Posterior vena cava (tissue), 2 donors: Measurements from ENCODE around the gene PBLD. TPM values are rescaled to one million over a fixed set of nuclear protein-coding genes. Genes with fewer than 3 reads are reported as not detected.

Experiments used
- DNase-seq: peaks from one replicate; pipeline ENCODE4 v3.0.0-alpha.2; 2020; ENCODE audit warnings: low spot score
- intact Hi-C, 2 donors: fragments of 100-400 bp; cut with DNase I; formaldehyde crosslinking; loops; one replicate each; pipeline versions ENCODE4 v1.14.1 to v1.14.2; 2022 to 2023
- total RNA-seq, 2 donors: library from RNA; stranded (reverse); fragmentation: NEBNext Ultra II Directional; extraction: Animal tissue kit (Norgen Biotek cat#: 25700); gene quantifications; one replicate each; pipeline ENCODE4 v1.2.1, GENCODE V29; 2021
- donor health status: DM: yes; HTN: yes; CAD: no.
- donor health status: DM: yes; HTN: yes; CAD: no.

The PBLD gene
- total RNA-seq, 2 donors from 2014 or later: 9.4 to 12.5 TPM

DNA sequence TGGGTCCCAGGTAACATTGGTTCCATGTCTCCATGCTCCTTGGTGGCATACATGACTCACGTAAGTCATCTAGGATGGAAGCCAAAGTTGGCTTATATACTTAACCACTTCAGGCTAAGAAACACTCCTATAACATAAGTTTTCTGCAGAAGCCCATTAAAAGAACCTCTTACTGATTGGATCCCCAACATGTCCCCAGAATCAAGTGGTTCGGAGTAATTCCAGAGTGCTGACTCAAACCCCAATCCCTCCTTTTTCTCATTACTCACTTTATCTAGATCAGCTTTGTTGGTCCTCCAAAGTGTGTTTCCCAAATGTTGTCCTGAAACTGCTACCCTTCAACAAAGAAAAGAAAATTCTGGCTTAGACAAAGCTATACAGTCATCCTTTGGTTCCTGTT is 90.7 kb downstream of the PBLD start:
- no peak for DNase-seq
- intact Hi-C loops: no loop called here

DNA sequence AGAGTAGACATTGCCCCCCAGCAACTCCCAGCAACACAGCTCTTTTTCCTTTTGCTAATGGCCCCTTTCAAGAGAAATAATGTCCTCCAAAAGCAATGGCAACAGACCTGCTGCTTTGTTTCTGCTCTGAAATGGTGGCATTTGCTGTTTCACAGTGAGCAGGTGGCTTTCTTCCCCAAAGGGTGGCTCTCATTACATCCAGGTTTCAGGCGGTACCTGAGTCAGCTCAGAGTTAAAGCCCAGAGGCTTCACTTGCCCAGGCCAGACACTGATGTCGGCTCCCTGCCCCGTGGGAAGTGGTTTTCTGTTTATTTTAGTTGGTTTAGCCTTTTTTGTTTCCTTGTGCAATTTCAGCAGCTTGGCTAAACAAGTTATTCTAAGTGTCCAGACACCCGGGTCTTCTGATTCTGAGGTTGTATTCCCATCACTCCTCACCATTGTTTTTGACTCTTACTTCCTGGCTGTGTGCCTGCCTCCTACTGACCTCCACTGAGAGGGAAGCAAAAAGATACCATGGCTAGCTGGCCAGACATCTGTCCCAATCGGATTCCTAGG is 93.1 kb downstream of the PBLD start:
- no peak for DNase-seq
- intact Hi-C loops: no loop called here

DNA sequence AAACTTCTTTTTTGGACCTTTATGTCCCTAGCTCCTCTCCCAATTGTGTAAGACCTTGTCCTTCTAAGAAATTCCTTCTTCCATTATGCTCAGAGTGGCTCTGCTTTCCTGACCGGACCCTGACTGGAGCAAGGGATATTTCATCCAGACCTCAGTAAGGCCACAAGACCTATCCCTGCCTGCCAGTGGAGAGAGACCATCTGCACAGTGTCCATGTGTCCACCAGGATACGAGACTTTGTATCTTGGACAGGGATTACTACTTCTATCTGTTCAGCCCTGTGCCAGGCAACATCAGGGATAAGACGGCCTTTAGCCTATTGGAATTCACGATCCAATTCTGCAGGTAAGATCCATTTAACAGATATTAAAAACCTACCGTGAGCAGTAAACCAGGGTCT is 93.7 kb downstream of the PBLD start:
- DNase-seq: no peak
- intact Hi-C loops: no loop called here

DNA sequence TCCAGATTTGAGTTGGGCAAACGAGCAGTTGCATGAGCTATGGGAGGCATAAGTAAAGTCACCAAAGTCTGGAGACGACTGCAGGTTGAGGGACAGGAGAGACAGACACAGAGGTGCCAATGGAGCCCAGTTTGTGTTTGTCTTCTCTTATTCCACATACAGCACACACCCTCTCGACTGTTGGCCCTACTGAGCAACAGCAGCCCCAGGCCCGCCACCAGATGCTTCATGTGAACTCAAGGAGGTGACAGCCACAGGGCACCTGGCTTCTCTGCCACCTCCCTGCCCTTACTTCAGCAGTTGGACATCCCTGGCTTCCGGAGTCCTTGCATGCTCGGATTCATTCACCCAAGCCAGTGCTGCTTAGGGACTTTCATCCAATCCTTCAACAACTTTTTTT is 94.4 kb downstream of the PBLD start:
- no peak for DNase-seq
- intact Hi-C loops: no loop called here

DNA sequence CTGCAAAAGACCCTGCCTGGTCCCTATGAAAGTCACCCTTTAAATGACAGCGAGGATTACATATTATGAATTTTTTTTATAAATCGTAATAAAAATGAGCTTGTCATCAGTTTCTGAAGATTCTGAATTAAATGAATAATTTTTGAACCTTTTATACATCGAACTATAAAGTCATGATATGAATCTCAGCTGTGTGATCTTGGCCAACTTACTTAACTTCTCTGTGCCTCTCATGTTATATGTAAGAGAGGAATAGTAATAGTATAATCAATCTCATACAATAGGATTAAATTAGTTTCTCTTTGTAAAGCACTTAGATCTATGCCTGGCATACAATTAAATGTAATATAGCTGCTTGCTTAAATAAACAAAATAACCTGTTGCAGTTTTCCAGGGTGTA is 95.6 kb downstream of the PBLD start:
- no peak for DNase-seq
- intact Hi-C loops: no loop called here

DNA sequence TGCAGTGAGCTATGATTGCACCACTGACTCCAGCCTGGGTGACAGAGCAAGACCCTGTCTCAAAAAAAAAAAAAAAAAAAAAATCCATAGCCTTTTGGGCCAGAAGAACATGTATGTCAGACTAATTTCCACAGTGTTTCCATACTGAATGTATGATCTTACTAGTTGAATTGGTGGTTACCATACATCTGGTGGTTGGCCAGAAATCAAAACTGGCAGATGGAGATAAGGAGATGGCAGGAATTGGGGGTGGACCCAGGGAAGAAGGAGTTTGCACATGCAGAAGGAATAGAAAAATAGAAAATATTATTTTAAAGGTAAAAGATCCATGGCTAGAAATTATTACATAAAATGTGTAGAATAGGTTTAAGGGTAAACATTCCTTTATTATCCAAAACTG is 97.1 kb downstream of the PBLD start:
- DNase-seq: no peak

DNA sequence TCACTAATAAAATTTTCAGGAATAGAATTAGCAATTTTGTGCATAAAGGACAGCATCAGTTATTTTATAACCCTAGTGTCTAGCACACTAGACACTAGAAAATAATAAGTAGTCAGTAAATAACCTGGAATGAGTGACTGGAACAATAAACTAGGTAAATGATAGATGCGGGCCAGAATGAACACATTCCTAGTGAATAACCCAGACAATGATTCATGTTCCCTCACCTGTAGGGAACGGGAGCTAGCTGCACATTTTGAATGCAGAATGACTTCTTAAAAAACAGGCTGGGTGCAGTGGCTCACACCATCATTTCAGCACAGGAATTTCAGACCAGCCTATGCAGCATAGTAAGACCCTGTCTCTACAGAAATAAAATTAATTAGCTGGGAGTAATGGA is 97.6 kb downstream of the PBLD start:
- intact Hi-C loops: no loop called here
- no peak for DNase-seq

More for the DNA sequence above, 97.1 kb downstream of the PBLD start:
- intact Hi-C loops: no loop called here

DNA sequence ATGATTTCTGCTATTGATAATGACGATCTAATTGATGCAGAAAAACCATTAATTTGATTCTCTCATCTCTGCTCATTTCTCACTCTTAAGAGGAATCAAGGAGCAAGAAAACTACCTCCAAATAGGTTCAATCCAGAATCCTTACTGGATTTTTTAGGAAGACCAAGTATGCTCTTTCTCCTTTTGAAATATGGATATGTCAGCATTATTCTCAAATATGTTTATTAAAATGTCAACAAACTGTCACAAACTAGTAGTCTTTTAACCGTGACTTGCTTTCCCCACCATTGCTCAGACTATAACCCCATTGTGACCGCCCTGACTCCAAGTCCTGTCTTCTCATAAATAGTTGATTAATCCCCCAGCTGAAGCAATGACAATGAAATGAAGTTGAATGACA is 99.7 kb downstream of the PBLD start:
- no peak for DNase-seq
- intact Hi-C loops: no loop called here

Other genes starting within 250 kb of the PBLD start
- gene MYPN, start 223.4 kb downstream of the PBLD start, total RNA-seq: 1 to 10 TPM in 1 of 2 donors, under 1 TPM in 1; 0.23 to 2.5 TPM
- gene ATOH7, start 100.8 kb downstream of the PBLD start, total RNA-seq: not detected
- 100 to 1,000 TPM in 1 of 2 donors, 10 to 100 TPM in 1; 99.6 to 121 TPM for gene HNRNPH3, start 864 bp downstream of the PBLD start, total RNA-seq
- 10 to 100 TPM; 27.0 to 31.6 TPM for gene RUFY2, start 74.3 kb upstream of the PBLD start, total RNA-seq
- gene DNA2, start 139.0 kb upstream of the PBLD start, total RNA-seq: 1 to 10 TPM; 1.7 to 2.0 TPM
- 10 to 100 TPM; 27.9 to 35.2 TPM for gene SLC25A16, start 194.6 kb upstream of the PBLD start, total RNA-seq
- 1 to 10 TPM; 3.2 to 4.3 TPM for gene TET1, start 227.4 kb upstream of the PBLD start, total RNA-seq